Measurements from ENCODE around the gene PRCP. TPM values are rescaled to one million over a fixed set of nuclear protein-coding genes. Genes with fewer than 3 reads are reported as not detected.
"Not testable (repeated sequence)": the region's sequence is repeated elsewhere in the genome, so short reads cannot be mapped to it uniquely, and the experiment has no call there.

PRCP gene
- total RNA-seq (10 to 100 TPM; 11.5 to 23.5 (median 15.2) TPM), polyA plus RNA-seq (10 to 100 TPM; 11.8 to 12.8 (median 12.1) TPM)
- long read RNA-seq, donor 1, transcript PRCP-201 (9 exons, 3,090 nt): major isoform, 8 of 8 reads
- long read RNA-seq, donor 1, partial matches to known transcripts: 0 of 8 reads
- long read RNA-seq, donor 1, other reads (novel, unspliced or antisense): 0 of 8 reads
- long read RNA-seq, donor 2, full-length matches to known transcripts: 9 of 12 reads
- long read RNA-seq, donor 2, partial matches to known transcripts: 2 of 12 reads
- long read RNA-seq, donor 2, other reads (novel, unspliced or antisense): 1 of 12 reads

- 0 to 1% (median 1%) methylated on average over 37 to 40 of the region's 40 CpGs for WGBS, 3 donors
Observed at GRCh38 chr11:82900277-82901164, at the start of gene PRCP. Gene PRCP, minus strand, starts transcription at chr11:82900430. Its CDS starts 28 bp downstream, at chr11:82900402.

GRCh38 chr11:82949352-82949751 lies 49.1 kb upstream of the PRCP start:
- Histone ChIP-seq H3K36me3 (ENCODE audit: insufficient read depth in 1 of 2, low read depth in 1 of 2) (no peaks in the 10 kb centered on the region), H3K27ac (no peak overlapping the region), H3K9me3 (no peaks in the 10 kb centered on the region), H3K4me3 (no peak overlapping the region), H3K27me3 (ENCODE audit: insufficient read depth in 3 of 3, low read length in 2 of 3) (no peaks in the 10 kb centered on the region), H3K4me1 (no peaks in the 10 kb centered on the region)
- intact Hi-C loops (cut with DNase I): no loop called here
- ATAC-seq: no peak
- no peak for DNase-seq
- TF ChIP-seq CTCF (IDR thresholded peaks at IDR 0.05): no peak

More at GRCh38 chr11:82900277-82901164, at the start of gene PRCP:
- H3K27me3 ChIP-seq (ENCODE audit: insufficient read depth in 3 of 3, low read length in 2 of 3): no peaks in the 10 kb centered on the region
- intact Hi-C loops (cut with DNase I): loop anchor here (2.0 to 10.0 kb wide), 6 partner anchors 34 to 384 kb away; partner anchors contain the start of genes RAB30 (in 2 of the 2), ANKRD42 (in 1 of the 2), CCDC90B (in 1 of the 2) and PCF11 (in 1 of the 2)
- H3K4me3 ChIP-seq: peak within 1 kb of the TSS; percentile 84
- H3K36me3 ChIP-seq (ENCODE audit: insufficient read depth in 1 of 2, low read depth in 1 of 2): no peaks in the 10 kb centered on the region
- peaks cover 10% of the 10 kb centered on the region for H3K4me1 ChIP-seq
- TF ChIP-seq CTCF (IDR thresholded peaks at IDR 0.05): no peak
- ATAC-seq (peak; percentile 91 to 93 (median 92)), DNase-seq (peak; percentile 92 to 95)
- H3K9me3 ChIP-seq: no peaks in the 10 kb centered on the region
- H3K27ac ChIP-seq: peak within 1 kb of the TSS; percentile 88

GRCh38 chr11:82945682-82946081 lies 45.5 kb upstream of the PRCP start:
- intact Hi-C loops (cut with DNase I): no loop called here
- H3K4me1 ChIP-seq: no peaks in the 10 kb centered on the region
- DNase-seq (no peak), ATAC-seq (no peak)
- no peaks in the 10 kb centered on the region for H3K9me3 ChIP-seq
- H3K36me3 ChIP-seq (ENCODE audit: insufficient read depth in 1 of 2, low read depth in 1 of 2): no peaks in the 10 kb centered on the region
- TF ChIP-seq CTCF (IDR thresholded peaks at IDR 0.05): no peak
- no peaks in the 10 kb centered on the region for H3K27me3 ChIP-seq (ENCODE audit: insufficient read depth in 3 of 3, low read length in 2 of 3)
- no peak overlapping the region for H3K4me3 ChIP-seq
- H3K27ac ChIP-seq: no peak overlapping the region

- ATAC-seq; DNase-seq; H3K27me3 ChIP-seq (ENCODE audit: insufficient read depth in 3 of 3, low read length in 2 of 3); H3K9me3 ChIP-seq; H3K27ac ChIP-seq; H3K4me3 ChIP-seq; intact Hi-C loops (cut with DNase I); H3K36me3 ChIP-seq (ENCODE audit: insufficient read depth in 1 of 2, low read depth in 1 of 2); H3K4me1 ChIP-seq: not testable (repeated sequence)
- 64 to 92% (median 80%) methylated on average over 1 of the region's 1 CpG for WGBS, 3 donors
Observed at GRCh38 chr11:82945041-82945440, 44.8 kb upstream of the PRCP start.

GRCh38 chr11:82944198-82944597 lies 44.0 kb upstream of the PRCP start:
- Histone ChIP-seq H3K27me3 (ENCODE audit: insufficient read depth in 3 of 3, low read length in 2 of 3) (no peaks in the 10 kb centered on the region), H3K9me3 (no peaks in the 10 kb centered on the region), H3K36me3 (ENCODE audit: insufficient read depth in 1 of 2, low read depth in 1 of 2) (no peaks in the 10 kb centered on the region), H3K27ac (no peak overlapping the region), H3K4me1 (no peaks in the 10 kb centered on the region), H3K4me3 (no peak overlapping the region)
- intact Hi-C loops (cut with DNase I): no loop called here
- no peak for ATAC-seq
- no peak for DNase-seq
- WGBS, 3 donors: 68 to 79% (median 72%) methylated on average over 2 of the region's 2 CpGs
- TF ChIP-seq CTCF (IDR thresholded peaks at IDR 0.05): no peak

- ATAC-seq; H3K9me3 ChIP-seq; H3K27me3 ChIP-seq (ENCODE audit: insufficient read depth in 3 of 3, low read length in 2 of 3); H3K36me3 ChIP-seq (ENCODE audit: insufficient read depth in 1 of 2, low read depth in 1 of 2); intact Hi-C loops (cut with DNase I); H3K4me3 ChIP-seq; H3K4me1 ChIP-seq; H3K27ac ChIP-seq; DNase-seq: not testable (repeated sequence)
- 96 to 100% (median 97%) methylated on average over 1 of the region's 1 CpG for WGBS, 3 donors
Observed at GRCh38 chr11:82943430-82943829, 43.2 kb upstream of the PRCP start.

All from psoas muscle (tissue), 8 donors.